IPS-18a (cell line): Measurements from ENCODE around the gene APOBEC3F.
A peak's percentile ranks its signal among the peaks of the same experiment; 100 is the strongest.
"Not testable (repeated sequence)": the region's sequence is repeated elsewhere in the genome, so short reads cannot be mapped to it uniquely, and the experiment has no call there.

Experiments used
- H3K27ac ChIP-seq: one replicate; pipeline ENCODE4 v1.5.1; 2013; ENCODE audit warnings: low read length
- H3K27me3 ChIP-seq: one replicate; pipeline ENCODE4 v1.6.1; 2013; ENCODE audit warnings: mild to moderate bottlenecking, low read length; ENCODE audit not compliant: control insufficient read depth, insufficient read depth
- H3K36me3 ChIP-seq: one replicate; pipeline ENCODE4 v1.6.1; 2013; ENCODE audit warnings: low read depth, low read length; ENCODE audit not compliant: control insufficient read depth
- H3K4me1 ChIP-seq: one replicate; pipeline ENCODE4 v1.6.1; 2013; ENCODE audit warnings: low read depth, low read length; ENCODE audit not compliant: control insufficient read depth
- H3K4me3 ChIP-seq: one replicate; pipeline ENCODE4 v1.5.1; 2013; ENCODE audit warnings: low read length
- H3K9ac ChIP-seq: one replicate; pipeline ENCODE4 v1.6.1; 2013; ENCODE audit warnings: mild to moderate bottlenecking, low read length, moderate library complexity
- H3K9me3 ChIP-seq: one replicate; pipeline ENCODE4 v1.6.1; 2013; ENCODE audit warnings: low read depth, low read length; ENCODE audit not compliant: control insufficient read depth

The APOBEC3F gene

GRCh38 chr22:39029227-39029626 is 11.4 kb upstream of the APOBEC3F start:
- Histone ChIP-seq H3K9ac (no peak overlapping the region), H3K9me3 (no peaks in the 10 kb centered on the region), H3K4me3 (no peak overlapping the region), H3K27me3 (no peaks in the 10 kb centered on the region), H3K36me3 (no peaks in the 10 kb centered on the region), H3K4me1 (peaks cover 11% of the 10 kb centered on the region), H3K27ac (no peak overlapping the region)

- no peak overlapping the region for H3K9ac ChIP-seq
- H3K9me3 ChIP-seq: no peaks in the 10 kb centered on the region
- no peaks in the 10 kb centered on the region for H3K36me3 ChIP-seq
- peaks cover 11% of the 10 kb centered on the region for H3K4me1 ChIP-seq
- no peak overlapping the region for H3K27ac ChIP-seq
- no peak overlapping the region for H3K4me3 ChIP-seq
- H3K27me3 ChIP-seq: no peaks in the 10 kb centered on the region
Measured at GRCh38 chr22:39030705-39031104, 10.0 kb upstream of the APOBEC3F start.

GRCh38 chr22:39031434-39032295 is 9.0 kb upstream of the APOBEC3F start:
- not testable (repeated sequence) for H3K27me3 ChIP-seq, H3K27ac ChIP-seq, H3K36me3 ChIP-seq, H3K9me3 ChIP-seq
- Histone ChIP-seq H3K4me3 (peak overlapping the region; percentile 39), H3K9ac (peak overlapping the region; percentile 3), H3K4me1 (peaks cover 11% of the 10 kb centered on the region)

DNA sequence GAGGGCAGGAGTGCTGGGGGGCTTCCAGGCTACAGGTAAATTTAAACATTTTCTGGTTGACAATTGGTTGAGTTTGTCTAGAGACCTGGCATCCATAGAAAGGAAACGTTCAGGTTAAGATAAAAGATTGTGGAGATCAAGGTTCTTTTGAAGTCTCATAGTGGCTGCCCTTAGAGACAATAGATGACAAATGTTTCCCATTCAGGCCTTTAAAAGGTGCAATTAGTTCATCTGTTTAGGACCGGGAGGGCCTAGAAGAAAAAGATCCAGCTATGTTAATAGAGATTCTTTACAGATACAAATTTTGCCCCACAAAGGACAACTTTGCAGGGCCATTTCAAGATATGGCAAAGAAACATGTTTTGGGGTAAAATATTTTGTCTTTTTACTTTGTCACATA is 3.6 kb upstream of the APOBEC3F start:
- not testable (repeated sequence) for H3K27ac ChIP-seq, H3K9me3 ChIP-seq, H3K4me3 ChIP-seq, H3K27me3 ChIP-seq, H3K36me3 ChIP-seq, H3K9ac ChIP-seq
- H3K4me1 ChIP-seq: peaks cover 25% of the 10 kb centered on the region

DNA sequence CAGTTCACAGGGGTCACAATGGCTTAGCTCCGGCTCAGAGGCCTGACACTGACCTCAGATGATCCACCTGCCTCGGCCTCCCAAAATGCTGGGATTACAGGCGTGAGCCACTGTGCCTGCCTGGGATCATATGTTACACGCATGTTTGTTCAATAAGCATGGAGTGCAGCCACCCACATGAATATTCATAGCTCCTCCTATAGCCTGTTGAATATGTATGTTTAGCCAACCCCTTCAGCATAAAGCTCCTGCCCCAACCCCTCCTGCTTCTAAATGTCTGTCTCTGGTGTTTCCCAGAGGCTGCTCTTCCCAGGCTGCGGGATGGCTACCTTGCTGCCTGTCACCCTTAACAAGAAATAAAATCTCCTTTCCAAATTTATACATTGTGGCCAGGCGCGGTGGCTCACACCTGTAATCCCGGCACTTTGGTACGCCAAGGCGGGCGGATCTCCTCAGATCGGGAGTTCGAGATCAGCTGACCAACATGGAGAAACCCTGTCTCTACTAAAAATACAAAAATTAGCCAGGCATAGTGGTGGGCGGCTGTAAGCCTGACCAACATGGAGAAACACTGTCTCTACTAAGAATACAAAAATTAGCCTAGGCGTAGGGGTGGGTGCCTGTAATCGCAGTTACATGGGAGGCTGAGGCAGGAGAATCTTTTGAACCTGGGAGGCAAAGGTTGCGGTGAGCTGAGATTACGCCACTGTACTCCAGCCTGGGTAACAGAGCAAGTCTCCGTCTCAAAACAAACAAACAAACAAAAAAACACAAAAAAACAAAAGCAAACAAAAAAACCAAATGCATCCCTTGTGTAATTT is 1.1 kb upstream of the APOBEC3F start:
- Histone ChIP-seq H3K9me3 (no peaks in the 10 kb centered on the region), H3K4me3 (no peak overlapping the region), H3K9ac (no peak overlapping the region), H3K27ac (no peak overlapping the region), H3K36me3 (no peaks in the 10 kb centered on the region), H3K4me1 (peaks cover 21% of the 10 kb centered on the region), H3K27me3 (no peaks in the 10 kb centered on the region)

GRCh38 chr22:39040155-39040537 is 518 bp upstream of the APOBEC3F start:
- H3K4me1 ChIP-seq: peaks cover 21% of the 10 kb centered on the region
- not testable (repeated sequence) for H3K27ac ChIP-seq, H3K9me3 ChIP-seq, H3K9ac ChIP-seq, H3K27me3 ChIP-seq, H3K36me3 ChIP-seq, H3K4me3 ChIP-seq

GRCh38 chr22:39041908-39042307 is 1.2 kb downstream of the APOBEC3F start:
- H3K9me3 ChIP-seq: no peaks in the 10 kb centered on the region
- H3K4me1 ChIP-seq: peaks cover 26% of the 10 kb centered on the region
- H3K9ac ChIP-seq: no peak overlapping the region
- H3K27ac ChIP-seq: no peak overlapping the region
- no peak overlapping the region for H3K4me3 ChIP-seq
- no peaks in the 10 kb centered on the region for H3K36me3 ChIP-seq
- no peaks in the 10 kb centered on the region for H3K27me3 ChIP-seq

GRCh38 chr22:39043063-39043462 is 2.4 kb downstream of the APOBEC3F start:
- not testable (repeated sequence) for H3K9ac ChIP-seq, H3K36me3 ChIP-seq, H3K27ac ChIP-seq, H3K27me3 ChIP-seq, H3K4me3 ChIP-seq, H3K9me3 ChIP-seq
- H3K4me1 ChIP-seq: peaks cover 26% of the 10 kb centered on the region

DNA sequence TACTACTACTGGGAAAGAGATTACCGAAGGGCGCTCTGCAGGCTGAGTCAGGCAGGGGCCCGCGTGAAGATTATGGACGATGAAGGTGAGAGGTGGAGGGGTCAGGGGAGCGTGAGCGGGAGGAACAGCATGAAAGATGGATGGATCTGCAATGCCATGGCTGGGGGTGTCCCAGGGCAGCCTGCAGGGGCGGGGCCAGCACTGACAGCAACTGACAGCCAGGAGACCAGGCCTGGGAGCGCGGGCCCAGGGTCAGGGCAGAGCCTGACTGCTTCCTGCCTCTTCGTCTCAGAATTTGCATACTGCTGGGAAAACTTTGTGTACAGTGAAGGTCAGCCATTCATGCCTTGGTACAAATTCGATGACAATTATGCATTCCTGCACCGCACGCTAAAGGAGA is 4.5 kb downstream of the APOBEC3F start:
- peaks cover 16% of the 10 kb centered on the region for H3K4me1 ChIP-seq
- H3K27ac ChIP-seq, H3K4me3 ChIP-seq, H3K9me3 ChIP-seq, H3K36me3 ChIP-seq, H3K27me3 ChIP-seq, H3K9ac ChIP-seq: not testable (repeated sequence)

- not testable (repeated sequence) for H3K9me3 ChIP-seq, H3K27ac ChIP-seq, H3K4me1 ChIP-seq, H3K27me3 ChIP-seq, H3K36me3 ChIP-seq, H3K4me3 ChIP-seq, H3K9ac ChIP-seq
Measured at GRCh38 chr22:39049486-39049885, 8.8 kb downstream of the APOBEC3F start.

DNA sequence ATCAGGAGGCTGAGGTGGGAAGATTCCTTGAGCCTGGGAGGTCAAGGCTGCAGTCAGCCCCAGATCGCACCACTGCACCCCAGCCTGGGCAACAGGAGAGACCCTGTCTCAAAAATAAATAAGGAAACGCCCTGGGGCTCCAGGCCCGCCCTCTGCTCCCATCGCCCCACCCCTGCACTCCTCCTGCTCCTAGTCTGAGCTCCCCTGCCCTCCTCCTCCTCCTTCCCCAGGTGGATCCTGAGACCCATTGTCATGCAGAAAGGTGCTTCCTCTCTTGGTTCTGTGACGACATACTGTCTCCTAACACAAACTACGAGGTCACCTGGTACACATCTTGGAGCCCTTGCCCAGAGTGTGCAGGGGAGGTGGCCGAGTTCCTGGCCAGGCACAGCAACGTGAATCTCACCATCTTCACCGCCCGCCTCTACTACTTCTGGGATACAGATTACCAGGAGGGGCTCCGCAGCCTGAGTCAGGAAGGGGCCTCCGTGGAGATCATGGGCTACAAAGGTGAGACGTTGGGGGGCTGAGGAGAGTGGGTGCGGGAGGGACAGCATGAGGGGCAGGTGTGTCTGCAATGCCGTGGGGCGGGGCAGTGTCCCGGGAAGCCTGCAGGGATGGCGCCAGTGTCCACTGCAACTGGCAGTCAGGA is 11.3 kb downstream of the APOBEC3F start:
- H3K27me3 ChIP-seq, H3K4me1 ChIP-seq, H3K9ac ChIP-seq, H3K27ac ChIP-seq, H3K36me3 ChIP-seq, H3K4me3 ChIP-seq, H3K9me3 ChIP-seq: not testable (repeated sequence)
